Cerebellar cortex (tissue), 1 donor: ENCODE results near the gene SIL1.
"Not testable (repeated sequence)": the region's sequence is repeated elsewhere in the genome, so short reads cannot be mapped to it uniquely, and the experiment has no call there.

ENCODE experiments used
- DNase-seq: peaks from one replicate; pipeline ENCODE4 v3.0.0-alpha.2; 2015; ENCODE audit warnings: low spot score

Gene SIL1

GRCh38 chr5:139023286-139023685 lies 174.9 kb downstream of the SIL1 start:
- DNase-seq = no peak

- no peak for DNase-seq
Observed at GRCh38 chr5:139022528-139022927, 175.6 kb downstream of the SIL1 start.

GRCh38 chr5:139021346-139021745 lies 176.8 kb downstream of the SIL1 start:
- no peak for DNase-seq

- DNase-seq = no peak
Observed at GRCh38 chr5:139019880-139020279, 178.3 kb downstream of the SIL1 start.

GRCh38 chr5:139019211-139019610 lies 179.0 kb downstream of the SIL1 start:
- no peak for DNase-seq

- no peak for DNase-seq
Observed at GRCh38 chr5:139017624-139018023, 180.5 kb downstream of the SIL1 start.

- no peak for DNase-seq
Observed at GRCh38 chr5:139016186-139016585, 182.0 kb downstream of the SIL1 start.

GRCh38 chr5:139014726-139015125 lies 183.4 kb downstream of the SIL1 start:
- no peak for DNase-seq

- DNase-seq = no peak
Observed at GRCh38 chr5:139012176-139012575, 186.0 kb downstream of the SIL1 start.

GRCh38 chr5:139011156-139011555 lies 187.0 kb downstream of the SIL1 start:
- not testable (repeated sequence) for DNase-seq

- no peak for DNase-seq
Observed at GRCh38 chr5:139004374-139005307, 193.5 kb downstream of the SIL1 start.

- DNase-seq = no peak
Observed at GRCh38 chr5:138999674-139000073, 198.5 kb downstream of the SIL1 start.

- no peak for DNase-seq
Observed at GRCh38 chr5:138998521-138998920, 199.6 kb downstream of the SIL1 start.

- DNase-seq = no peak
Observed at GRCh38 chr5:138996120-138996519, 202.0 kb downstream of the SIL1 start.

- DNase-seq = no peak
Observed at GRCh38 chr5:138990986-138991590, 207.1 kb downstream of the SIL1 start.

GRCh38 chr5:138989720-138990119 lies 208.4 kb downstream of the SIL1 start:
- no peak for DNase-seq

- no peak for DNase-seq
Observed at GRCh38 chr5:138986186-138986800, 211.9 kb downstream of the SIL1 start.

- DNase-seq = no peak
Observed at GRCh38 chr5:138985683-138986082, 212.5 kb downstream of the SIL1 start.

GRCh38 chr5:138985256-138985655 lies 212.9 kb downstream of the SIL1 start:
- no peak for DNase-seq

- no peak for DNase-seq
Observed at GRCh38 chr5:138983984-138984383, 214.2 kb downstream of the SIL1 start.

GRCh38 chr5:138981586-138981985 lies 216.6 kb downstream of the SIL1 start:
- no peak for DNase-seq

GRCh38 chr5:138981131-138981530 lies 217.0 kb downstream of the SIL1 start:
- no peak for DNase-seq

- DNase-seq = no peak
Observed at GRCh38 chr5:138980441-138980840, 217.7 kb downstream of the SIL1 start.
